H1 (cell line): ENCODE results near the gene GAMT. TPM values are rescaled to one million over a fixed set of nuclear protein-coding genes. Genes with fewer than 3 reads are reported as not detected.

Experiments used
- CHD1 ChIP-seq: IDR thresholded peaks from 2 replicates; pipeline ENCODE4 v1.6.1; 2012; ENCODE audit warnings: low read depth, low read length, improper control_type of control experiment
- CHD2 ChIP-seq: IDR thresholded peaks from 2 replicates; pipeline ENCODE4 v1.6.1; 2012; ENCODE audit warnings: low read length, improper control_type of control experiment
- CTBP2 ChIP-seq: IDR thresholded peaks from 2 replicates; pipeline ENCODE4 v1.7.0; 2011; ENCODE audit warnings: borderline replicate concordance, mild to moderate bottlenecking, moderate library complexity, mixed read lengths, low read length; ENCODE audit not compliant: insufficient read depth, insufficient read length
- NRF1 ChIP-seq: IDR thresholded peaks from 2 replicates; pipeline ENCODE4 v1.6.1; 2011; ENCODE audit warnings: mild to moderate bottlenecking, low read depth, low read length, improper control_type of control experiment
- RFX5 ChIP-seq: IDR thresholded peaks from 2 replicates; pipeline ENCODE4 v1.6.1; 2011; ENCODE audit warnings: low read depth, low read length, improper control_type of control experiment, borderline replicate concordance
- SP1 ChIP-seq: IDR thresholded peaks from 2 replicates; pipeline ENCODE4 v1.6.1; 2011; ENCODE audit warnings: low read depth, low read length
- polyA plus RNA-seq, 7 experiments: library from polyadenylated mRNA; depleted of rRNA in 3 of 7; stranded (reverse) in 5 of 7; unstranded in 2 of 7; fragments of >200 nt in 5 of 7; fragments of 200-250 nt in 2 of 7; gene quantifications; 1 replicate in 5 of 7; 2 replicates in 1 of 7; 4 replicates in 1 of 7; pipeline versions ENCODE4 v1.2.1 to v1.2.3, GENCODE V29; 2011 to 2013; ENCODE audit warnings: missing spikeins in 2 of 7, mixed read lengths in 2 of 7
- total RNA-seq: library from RNA; stranded (reverse); fragmentation: NEBNext Ultra II Directional; extraction: Animal tissue kit (Norgen Biotek cat#: 25700); gene quantifications from 2 replicates; pipeline ENCODE4 v1.2.1, GENCODE V29; 2021
- TF ChIP-seq, protein P1 (sequence below): fragments of 300-600 bp; sonication (generic); IDR thresholded peaks from 2 replicates; pipeline ENCODE4 v1.7.1; 2012; ENCODE audit warnings: low read length, moderate library complexity, mild to moderate bottlenecking, inconsistent platforms; ENCODE audit not compliant: insufficient replicate concordance
- TF ChIP-seq, protein P2 (sequence below), 3 experiments: IDR thresholded peaks; 1 replicate in 2 of 3; 2 replicates in 1 of 3; pipeline versions ENCODE4 v1.5.1 to v1.6.1; 2011; ENCODE audit warnings: low read length in 3 of 3, mild to moderate bottlenecking in 3 of 3, inconsistent platforms in 2 of 3, low read depth in 1 of 3, moderate library complexity in 1 of 3; ENCODE audit not compliant: insufficient read depth in 1 of 3; ENCODE audit errors: control extremely low read depth in 1 of 3

The GAMT gene
- total and polyA plus RNA-seq, 2 of the 8 experiments (the other 6 are each of a cell fraction or from before 2014, with no cell fraction given): 17.2 to 35.6 TPM

DNA sequence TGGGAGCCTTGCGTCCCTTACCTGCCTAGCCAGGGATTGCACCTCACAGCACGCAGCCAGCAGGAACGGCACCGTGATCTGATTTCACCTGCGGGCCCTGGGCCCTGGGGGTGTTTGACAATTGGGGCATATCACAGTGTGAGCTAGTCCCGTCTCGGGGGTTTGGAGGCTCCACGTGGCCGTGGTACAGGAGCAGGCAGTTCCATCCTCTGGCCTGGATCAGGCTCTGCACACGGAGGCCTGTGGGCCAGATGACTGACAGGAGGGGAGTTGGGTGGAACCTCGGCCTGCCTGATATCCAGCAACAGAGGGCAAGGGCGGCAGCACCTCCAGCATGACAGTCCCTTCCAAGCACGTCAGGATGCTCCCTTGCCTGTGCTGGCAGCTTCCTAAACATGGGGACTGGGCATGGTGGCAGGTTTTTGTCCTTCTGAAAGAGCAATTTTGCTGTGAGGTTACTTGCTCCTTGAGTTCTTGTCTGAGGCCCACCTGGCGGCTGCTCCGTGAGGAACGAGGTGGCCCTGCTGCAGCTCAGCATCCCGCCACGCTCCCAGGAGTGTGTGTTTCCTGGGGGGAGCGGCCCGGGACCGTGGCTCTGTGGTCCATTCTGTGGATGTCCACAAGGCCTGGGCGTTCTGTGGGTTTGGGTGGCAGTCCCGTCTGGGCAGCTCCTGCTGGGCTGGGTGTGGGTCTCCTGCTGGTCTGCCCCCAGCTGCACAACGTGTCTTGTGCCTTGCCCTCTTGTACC lies 30.6 kb upstream of the GAMT start (continued):
- TF ChIP-seq, protein P1, sequence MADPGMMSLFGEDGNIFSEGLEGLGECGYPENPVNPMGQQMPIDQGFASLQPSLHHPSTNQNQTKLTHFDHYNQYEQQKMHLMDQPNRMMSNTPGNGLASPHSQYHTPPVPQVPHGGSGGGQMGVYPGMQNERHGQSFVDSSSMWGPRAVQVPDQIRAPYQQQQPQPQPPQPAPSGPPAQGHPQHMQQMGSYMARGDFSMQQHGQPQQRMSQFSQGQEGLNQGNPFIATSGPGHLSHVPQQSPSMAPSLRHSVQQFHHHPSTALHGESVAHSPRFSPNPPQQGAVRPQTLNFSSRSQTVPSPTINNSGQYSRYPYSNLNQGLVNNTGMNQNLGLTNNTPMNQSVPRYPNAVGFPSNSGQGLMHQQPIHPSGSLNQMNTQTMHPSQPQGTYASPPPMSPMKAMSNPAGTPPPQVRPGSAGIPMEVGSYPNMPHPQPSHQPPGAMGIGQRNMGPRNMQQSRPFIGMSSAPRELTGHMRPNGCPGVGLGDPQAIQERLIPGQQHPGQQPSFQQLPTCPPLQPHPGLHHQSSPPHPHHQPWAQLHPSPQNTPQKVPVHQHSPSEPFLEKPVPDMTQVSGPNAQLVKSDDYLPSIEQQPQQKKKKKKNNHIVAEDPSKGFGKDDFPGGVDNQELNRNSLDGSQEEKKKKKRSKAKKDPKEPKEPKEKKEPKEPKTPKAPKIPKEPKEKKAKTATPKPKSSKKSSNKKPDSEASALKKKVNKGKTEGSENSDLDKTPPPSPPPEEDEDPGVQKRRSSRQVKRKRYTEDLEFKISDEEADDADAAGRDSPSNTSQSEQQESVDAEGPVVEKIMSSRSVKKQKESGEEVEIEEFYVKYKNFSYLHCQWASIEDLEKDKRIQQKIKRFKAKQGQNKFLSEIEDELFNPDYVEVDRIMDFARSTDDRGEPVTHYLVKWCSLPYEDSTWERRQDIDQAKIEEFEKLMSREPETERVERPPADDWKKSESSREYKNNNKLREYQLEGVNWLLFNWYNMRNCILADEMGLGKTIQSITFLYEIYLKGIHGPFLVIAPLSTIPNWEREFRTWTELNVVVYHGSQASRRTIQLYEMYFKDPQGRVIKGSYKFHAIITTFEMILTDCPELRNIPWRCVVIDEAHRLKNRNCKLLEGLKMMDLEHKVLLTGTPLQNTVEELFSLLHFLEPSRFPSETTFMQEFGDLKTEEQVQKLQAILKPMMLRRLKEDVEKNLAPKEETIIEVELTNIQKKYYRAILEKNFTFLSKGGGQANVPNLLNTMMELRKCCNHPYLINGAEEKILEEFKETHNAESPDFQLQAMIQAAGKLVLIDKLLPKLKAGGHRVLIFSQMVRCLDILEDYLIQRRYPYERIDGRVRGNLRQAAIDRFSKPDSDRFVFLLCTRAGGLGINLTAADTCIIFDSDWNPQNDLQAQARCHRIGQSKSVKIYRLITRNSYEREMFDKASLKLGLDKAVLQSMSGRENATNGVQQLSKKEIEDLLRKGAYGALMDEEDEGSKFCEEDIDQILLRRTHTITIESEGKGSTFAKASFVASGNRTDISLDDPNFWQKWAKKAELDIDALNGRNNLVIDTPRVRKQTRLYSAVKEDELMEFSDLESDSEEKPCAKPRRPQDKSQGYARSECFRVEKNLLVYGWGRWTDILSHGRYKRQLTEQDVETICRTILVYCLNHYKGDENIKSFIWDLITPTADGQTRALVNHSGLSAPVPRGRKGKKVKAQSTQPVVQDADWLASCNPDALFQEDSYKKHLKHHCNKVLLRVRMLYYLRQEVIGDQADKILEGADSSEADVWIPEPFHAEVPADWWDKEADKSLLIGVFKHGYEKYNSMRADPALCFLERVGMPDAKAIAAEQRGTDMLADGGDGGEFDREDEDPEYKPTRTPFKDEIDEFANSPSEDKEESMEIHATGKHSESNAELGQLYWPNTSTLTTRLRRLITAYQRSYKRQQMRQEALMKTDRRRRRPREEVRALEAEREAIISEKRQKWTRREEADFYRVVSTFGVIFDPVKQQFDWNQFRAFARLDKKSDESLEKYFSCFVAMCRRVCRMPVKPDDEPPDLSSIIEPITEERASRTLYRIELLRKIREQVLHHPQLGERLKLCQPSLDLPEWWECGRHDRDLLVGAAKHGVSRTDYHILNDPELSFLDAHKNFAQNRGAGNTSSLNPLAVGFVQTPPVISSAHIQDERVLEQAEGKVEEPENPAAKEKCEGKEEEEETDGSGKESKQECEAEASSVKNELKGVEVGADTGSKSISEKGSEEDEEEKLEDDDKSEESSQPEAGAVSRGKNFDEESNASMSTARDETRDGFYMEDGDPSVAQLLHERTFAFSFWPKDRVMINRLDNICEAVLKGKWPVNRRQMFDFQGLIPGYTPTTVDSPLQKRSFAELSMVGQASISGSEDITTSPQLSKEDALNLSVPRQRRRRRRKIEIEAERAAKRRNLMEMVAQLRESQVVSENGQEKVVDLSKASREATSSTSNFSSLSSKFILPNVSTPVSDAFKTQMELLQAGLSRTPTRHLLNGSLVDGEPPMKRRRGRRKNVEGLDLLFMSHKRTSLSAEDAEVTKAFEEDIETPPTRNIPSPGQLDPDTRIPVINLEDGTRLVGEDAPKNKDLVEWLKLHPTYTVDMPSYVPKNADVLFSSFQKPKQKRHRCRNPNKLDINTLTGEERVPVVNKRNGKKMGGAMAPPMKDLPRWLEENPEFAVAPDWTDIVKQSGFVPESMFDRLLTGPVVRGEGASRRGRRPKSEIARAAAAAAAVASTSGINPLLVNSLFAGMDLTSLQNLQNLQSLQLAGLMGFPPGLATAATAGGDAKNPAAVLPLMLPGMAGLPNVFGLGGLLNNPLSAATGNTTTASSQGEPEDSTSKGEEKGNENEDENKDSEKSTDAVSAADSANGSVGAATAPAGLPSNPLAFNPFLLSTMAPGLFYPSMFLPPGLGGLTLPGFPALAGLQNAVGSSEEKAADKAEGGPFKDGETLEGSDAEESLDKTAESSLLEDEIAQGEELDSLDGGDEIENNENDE: no peak
- TF ChIP-seq SP1 (no peak), NRF1 (no peak), RFX5 (no peak), CHD2 (no peak), CHD1 (no peak), CTBP2 (no peak)
- TF ChIP-seq, protein P2, sequence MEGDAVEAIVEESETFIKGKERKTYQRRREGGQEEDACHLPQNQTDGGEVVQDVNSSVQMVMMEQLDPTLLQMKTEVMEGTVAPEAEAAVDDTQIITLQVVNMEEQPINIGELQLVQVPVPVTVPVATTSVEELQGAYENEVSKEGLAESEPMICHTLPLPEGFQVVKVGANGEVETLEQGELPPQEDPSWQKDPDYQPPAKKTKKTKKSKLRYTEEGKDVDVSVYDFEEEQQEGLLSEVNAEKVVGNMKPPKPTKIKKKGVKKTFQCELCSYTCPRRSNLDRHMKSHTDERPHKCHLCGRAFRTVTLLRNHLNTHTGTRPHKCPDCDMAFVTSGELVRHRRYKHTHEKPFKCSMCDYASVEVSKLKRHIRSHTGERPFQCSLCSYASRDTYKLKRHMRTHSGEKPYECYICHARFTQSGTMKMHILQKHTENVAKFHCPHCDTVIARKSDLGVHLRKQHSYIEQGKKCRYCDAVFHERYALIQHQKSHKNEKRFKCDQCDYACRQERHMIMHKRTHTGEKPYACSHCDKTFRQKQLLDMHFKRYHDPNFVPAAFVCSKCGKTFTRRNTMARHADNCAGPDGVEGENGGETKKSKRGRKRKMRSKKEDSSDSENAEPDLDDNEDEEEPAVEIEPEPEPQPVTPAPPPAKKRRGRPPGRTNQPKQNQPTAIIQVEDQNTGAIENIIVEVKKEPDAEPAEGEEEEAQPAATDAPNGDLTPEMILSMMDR (IDR thresholded peaks at IDR 0.05; ENCODE audit: control extremely low read depth in 1 of 3, insufficient read depth in 1 of 3, low read depth in 1 of 3, low read length in 3 of 3): no peak
